HG02981 (cell line): ENCODE results near the gene NRG2.

Experiments used
- ATAC-seq: cut with Tn5 transposase; IDR thresholded peaks from one replicate; pipeline ENCODE4 v1.9.1; 2021; ENCODE audit warnings: mild to moderate bottlenecking, moderate library complexity; ENCODE audit not compliant: unreplicated experiment

The NRG2 gene

GRCh38 chr5:139975306-139975705 is 67.8 kb downstream of the NRG2 start:
- no peak for ATAC-seq

GRCh38 chr5:139974661-139975060 is 68.4 kb downstream of the NRG2 start:
- no peak for ATAC-seq

- ATAC-seq = no peak
Measured at GRCh38 chr5:139971202-139971725, 71.8 kb downstream of the NRG2 start.

GRCh38 chr5:139969318-139969717 is 73.8 kb downstream of the NRG2 start:
- no peak for ATAC-seq

GRCh38 chr5:139968547-139969261 is 74.4 kb downstream of the NRG2 start:
- peak; percentile 89 for ATAC-seq

GRCh38 chr5:139967353-139967752 is 75.7 kb downstream of the NRG2 start:
- ATAC-seq = no peak

GRCh38 chr5:139966856-139967255 is 76.2 kb downstream of the NRG2 start:
- ATAC-seq = no peak

- no peak for ATAC-seq
Measured at GRCh38 chr5:139964994-139965565, 78.0 kb downstream of the NRG2 start.

GRCh38 chr5:139964266-139964993 is 78.7 kb downstream of the NRG2 start:
- no peak for ATAC-seq

- no peak for ATAC-seq
Measured at GRCh38 chr5:139962445-139962844, 80.7 kb downstream of the NRG2 start.

- ATAC-seq = peak; percentile 43
Measured at GRCh38 chr5:139961435-139962157, 81.5 kb downstream of the NRG2 start.

GRCh38 chr5:139960723-139961383 is 82.2 kb downstream of the NRG2 start:
- peak; percentile 74 for ATAC-seq

- no peak for ATAC-seq
Measured at GRCh38 chr5:139958432-139959148, 84.5 kb downstream of the NRG2 start.

- ATAC-seq = no peak
Measured at GRCh38 chr5:139956342-139956741, 86.8 kb downstream of the NRG2 start.

- ATAC-seq = no peak
Measured at GRCh38 chr5:139955616-139956273, 87.4 kb downstream of the NRG2 start.

GRCh38 chr5:139955053-139955605 is 88.0 kb downstream of the NRG2 start:
- no peak for ATAC-seq

- ATAC-seq = no peak
Measured at GRCh38 chr5:139954462-139954861, 88.6 kb downstream of the NRG2 start.

- ATAC-seq = no peak
Measured at GRCh38 chr5:139954022-139954421, 89.1 kb downstream of the NRG2 start.

- no peak for ATAC-seq
Measured at GRCh38 chr5:139952574-139952973, 90.5 kb downstream of the NRG2 start.
